ENCODE measurements around the gene MKLN1. TPM values are rescaled to one million over a fixed set of nuclear protein-coding genes. Genes with fewer than 3 reads are reported as not detected.

The MKLN1 gene
- total RNA-seq, 1 experiment from 2014 or later, result 34.3 TPM

DNA sequence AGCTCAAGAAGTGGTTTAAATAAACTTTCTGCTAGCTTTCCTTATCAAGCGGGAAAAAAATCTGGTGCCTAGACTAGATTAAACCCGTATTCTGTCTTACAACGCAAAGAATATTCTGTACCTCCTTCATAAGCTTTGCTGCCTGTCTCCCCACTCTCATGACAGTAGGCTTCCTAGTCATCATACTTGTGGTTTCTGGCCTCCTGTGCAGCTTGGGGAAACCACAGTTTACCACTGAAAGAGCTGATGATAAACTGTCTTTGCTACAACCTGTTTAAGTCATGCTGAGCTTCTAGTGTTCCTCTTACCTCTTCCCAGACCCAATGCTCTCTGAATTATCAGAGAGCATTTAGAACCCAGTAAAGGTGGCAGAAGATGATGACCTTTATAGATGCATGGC is 173.7 kb downstream of the MKLN1 start:
- Histone ChIP-seq H4K8ac (replicated peaks; ENCODE audit: insufficient read length, low read depth, low read length) (no peak overlapping the region), H4K5ac (ENCODE audit: insufficient read length, low read depth, low read length) (no peak overlapping the region), H3K9ac (ENCODE audit: extremely low read depth, insufficient read length, low read length) (no peak overlapping the region), H3K23me2 (ENCODE audit: insufficient read length, low read depth, low read length, poor library complexity, severe bottlenecking) (no peaks in the 10 kb centered on the region), H2BK20ac (ENCODE audit: low read depth, low read length, poor library complexity, severe bottlenecking) (no peak overlapping the region), H3K9me3 (ENCODE audit: control insufficient read depth, low read depth, low read length) (no peaks in the 10 kb centered on the region), H3K18ac (ENCODE audit: insufficient read length, low read depth, low read length) (no peak overlapping the region), H3K79me2 (ENCODE audit: insufficient read depth, low read length) (no peaks in the 10 kb centered on the region), H2BK5ac (ENCODE audit: insufficient read length, low read length) (no peak overlapping the region), H3K79me1 (ENCODE audit: insufficient read depth, low read depth, low read length, poor library complexity, severe bottlenecking) (no peaks in the 10 kb centered on the region), H3K27me3 (ENCODE audit: insufficient read depth, low read length) (no peaks in the 10 kb centered on the region), H3K14ac (ENCODE audit: insufficient read depth, low read length) (no peak overlapping the region), H2AK5ac (ENCODE audit: insufficient read length, low read length) (no peak overlapping the region), H3K4me1 (ENCODE audit: insufficient read depth, low read length) (no peaks in the 10 kb centered on the region), H3K56ac (ENCODE audit: insufficient read length, low read depth, low read length) (no peak overlapping the region), H3T11ph (ENCODE audit: low read length) (no peak overlapping the region), H4K20me1 (ENCODE audit: control insufficient read depth, insufficient read depth, insufficient read length) (no peaks in the 10 kb centered on the region), H2BK120ac (ENCODE audit: low read depth, low read length, poor library complexity, severe bottlenecking) (no peak overlapping the region), H2BK15ac (ENCODE audit: low read depth, low read length) (no peak overlapping the region), H2AFZ (ENCODE audit: low read length) (no peak overlapping the region), H3K4me2 (ENCODE audit: insufficient read depth, insufficient read length, low read length) (no peak overlapping the region), H3K23ac (ENCODE audit: insufficient read length, low read depth, low read length) (no peak overlapping the region), H3K27ac (ENCODE audit: insufficient read length, low read depth, low read length) (no peak overlapping the region), H3K4ac (ENCODE audit: low read depth, low read length) (no peak overlapping the region), H4K91ac (ENCODE audit: insufficient read length, low read depth, low read length) (no peak overlapping the region), H2BK12ac (ENCODE audit: insufficient read length, low read depth, low read length) (no peak overlapping the region)
- Mint-ChIP-seq H3K27me3 (ENCODE audit: low read depth) (no peaks in the 10 kb centered on the region; the same call in none of the 2 replicates), H3K4me1 (peaks cover 7 to 12% of the 10 kb centered on the region in 2 experiments; a peak in 2 of 4 replicates), H3K9me3 (no peaks in the 10 kb centered on the region), H3K36me3 (ENCODE audit: insufficient read depth in 1 of 3, low read depth in 3 of 3) (peaks cover 52 to 91% (median 79%) of the 10 kb centered on the region in 3 experiments), H3K4me3 (no peak overlapping the region), H3K27ac (peak overlapping the region in 1 of 3 experiments; percentile 95; a peak in 2 of 7 replicates)
- WGBS (ENCODE audit: extremely low coverage, insufficient read length, low lambda C conversion rate), result no CpG with 5 or more reads among the region's 3 CpGs
- TF ChIP-seq, protein P1, sequence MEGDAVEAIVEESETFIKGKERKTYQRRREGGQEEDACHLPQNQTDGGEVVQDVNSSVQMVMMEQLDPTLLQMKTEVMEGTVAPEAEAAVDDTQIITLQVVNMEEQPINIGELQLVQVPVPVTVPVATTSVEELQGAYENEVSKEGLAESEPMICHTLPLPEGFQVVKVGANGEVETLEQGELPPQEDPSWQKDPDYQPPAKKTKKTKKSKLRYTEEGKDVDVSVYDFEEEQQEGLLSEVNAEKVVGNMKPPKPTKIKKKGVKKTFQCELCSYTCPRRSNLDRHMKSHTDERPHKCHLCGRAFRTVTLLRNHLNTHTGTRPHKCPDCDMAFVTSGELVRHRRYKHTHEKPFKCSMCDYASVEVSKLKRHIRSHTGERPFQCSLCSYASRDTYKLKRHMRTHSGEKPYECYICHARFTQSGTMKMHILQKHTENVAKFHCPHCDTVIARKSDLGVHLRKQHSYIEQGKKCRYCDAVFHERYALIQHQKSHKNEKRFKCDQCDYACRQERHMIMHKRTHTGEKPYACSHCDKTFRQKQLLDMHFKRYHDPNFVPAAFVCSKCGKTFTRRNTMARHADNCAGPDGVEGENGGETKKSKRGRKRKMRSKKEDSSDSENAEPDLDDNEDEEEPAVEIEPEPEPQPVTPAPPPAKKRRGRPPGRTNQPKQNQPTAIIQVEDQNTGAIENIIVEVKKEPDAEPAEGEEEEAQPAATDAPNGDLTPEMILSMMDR (conservative IDR thresholded peaks at IDR 0.05), result no peak
- DNase-seq, result no peak
